Left lobe of liver (tissue), 2 donors: ENCODE results near the gene TGM3. TPM values are rescaled to one million over a fixed set of nuclear protein-coding genes. Genes with fewer than 3 reads are reported as not detected.

Experiments
- ATAC-seq: fragments of 200-7000 bp; cut with Tn5 transposase; one replicate; pipeline ENCODE4 v1.9.1; 2020; ENCODE audit warnings: mild to moderate bottlenecking, moderate library complexity
- DNase-seq: peaks from one replicate; pipeline ENCODE4 v3.0.0-alpha.2; 2020; ENCODE audit warnings: low spot score
- total RNA-seq: library from RNA; stranded (reverse); gene quantifications from one replicate; pipeline ENCODE4 v1.2.1, GENCODE V29; 2021
- donor health status: DM: no; HTN: no; CAD: no; lungs with moderate emphysema.
- donor health status: DM: no; HTN: yes; CAD: no.

Gene TGM3, protein sequence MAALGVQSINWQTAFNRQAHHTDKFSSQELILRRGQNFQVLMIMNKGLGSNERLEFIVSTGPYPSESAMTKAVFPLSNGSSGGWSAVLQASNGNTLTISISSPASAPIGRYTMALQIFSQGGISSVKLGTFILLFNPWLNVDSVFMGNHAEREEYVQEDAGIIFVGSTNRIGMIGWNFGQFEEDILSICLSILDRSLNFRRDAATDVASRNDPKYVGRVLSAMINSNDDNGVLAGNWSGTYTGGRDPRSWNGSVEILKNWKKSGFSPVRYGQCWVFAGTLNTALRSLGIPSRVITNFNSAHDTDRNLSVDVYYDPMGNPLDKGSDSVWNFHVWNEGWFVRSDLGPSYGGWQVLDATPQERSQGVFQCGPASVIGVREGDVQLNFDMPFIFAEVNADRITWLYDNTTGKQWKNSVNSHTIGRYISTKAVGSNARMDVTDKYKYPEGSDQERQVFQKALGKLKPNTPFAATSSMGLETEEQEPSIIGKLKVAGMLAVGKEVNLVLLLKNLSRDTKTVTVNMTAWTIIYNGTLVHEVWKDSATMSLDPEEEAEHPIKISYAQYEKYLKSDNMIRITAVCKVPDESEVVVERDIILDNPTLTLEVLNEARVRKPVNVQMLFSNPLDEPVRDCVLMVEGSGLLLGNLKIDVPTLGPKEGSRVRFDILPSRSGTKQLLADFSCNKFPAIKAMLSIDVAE
- total RNA-seq, result 0.25 TPM

DNA sequence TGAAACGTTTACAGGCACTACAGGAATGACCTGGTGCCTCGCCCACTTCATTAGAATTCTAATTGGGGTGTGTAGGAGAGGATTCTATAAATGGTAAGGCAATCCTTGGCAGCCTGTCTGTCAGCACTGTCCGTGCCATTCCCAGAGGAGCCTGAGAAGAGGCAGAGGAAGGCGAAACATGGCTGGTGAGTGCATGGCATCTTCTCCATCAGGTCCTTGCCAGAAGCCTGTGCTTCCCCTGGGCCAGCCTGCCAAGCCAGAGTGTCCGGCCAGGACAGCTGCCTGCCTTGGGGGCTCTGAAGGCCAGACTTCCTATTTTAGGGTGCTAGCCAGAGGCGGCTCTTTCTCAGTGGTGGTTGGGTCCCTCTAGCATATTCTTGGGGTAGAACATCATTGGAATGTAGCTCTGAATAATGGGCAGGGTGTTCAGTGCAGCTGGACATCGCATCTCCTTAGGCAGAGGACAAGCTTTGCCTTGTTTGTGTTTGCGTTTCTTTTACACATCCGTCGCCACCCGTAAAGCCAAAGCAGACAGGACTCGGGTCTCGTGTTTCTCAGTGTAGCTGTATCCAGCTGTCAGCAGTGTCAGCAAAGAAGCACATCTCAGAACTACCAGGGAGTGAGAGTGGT is at the start of gene TGM3:
Gene TGM3, plus strand, starts transcription at position 116 of the 630 bp plus-strand sequence. Its CDS starts 63 bp downstream, at position 179.
- no peak for DNase-seq

DNA sequence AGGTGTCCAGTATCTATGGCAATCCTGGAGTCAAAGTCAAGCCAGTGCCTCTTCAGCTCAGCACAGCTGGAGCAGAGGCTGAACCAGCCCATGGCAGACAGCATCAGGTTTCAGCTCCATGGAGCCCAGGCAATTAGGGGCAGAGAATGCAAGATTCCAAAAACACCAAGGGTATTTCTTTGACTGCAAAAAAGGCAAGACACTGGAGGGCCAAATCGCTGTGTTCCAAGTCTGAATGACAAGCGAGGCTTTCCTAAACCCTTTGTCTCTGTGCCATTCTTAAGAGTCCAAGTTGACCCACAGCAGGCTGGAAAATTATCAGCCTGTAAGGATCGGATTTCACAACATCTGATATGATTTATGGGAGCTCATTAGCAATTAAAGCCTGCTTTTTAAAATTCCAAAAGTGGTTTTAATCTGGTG is 49.7 kb upstream of the TGM3 start:
- ATAC-seq (no peak), DNase-seq (no peak)

More for the DNA sequence above, at the start of gene TGM3:
- ATAC-seq, result no peak

DNA sequence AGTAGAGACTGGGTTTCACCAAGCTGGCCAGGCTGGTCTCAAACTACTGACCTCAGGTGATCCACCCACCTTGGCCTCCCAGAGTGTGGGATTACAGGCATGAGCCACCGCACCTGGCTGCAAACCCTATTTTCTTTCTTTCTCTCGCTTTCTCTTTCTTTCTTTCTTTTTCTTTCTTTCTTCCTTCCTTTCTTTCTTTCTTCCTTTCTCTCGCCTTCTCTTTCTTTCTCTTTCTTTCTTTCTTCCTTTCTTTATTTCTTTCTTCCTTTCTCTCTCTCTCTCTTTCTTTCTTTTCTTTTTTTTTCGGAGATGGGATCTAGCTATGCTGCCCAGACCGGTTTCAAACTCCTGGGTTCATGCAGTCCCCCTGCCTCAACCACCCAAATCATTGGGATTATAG is 47.0 kb upstream of the TGM3 start:
- ATAC-seq, result no peak
- no peak for DNase-seq

DNA sequence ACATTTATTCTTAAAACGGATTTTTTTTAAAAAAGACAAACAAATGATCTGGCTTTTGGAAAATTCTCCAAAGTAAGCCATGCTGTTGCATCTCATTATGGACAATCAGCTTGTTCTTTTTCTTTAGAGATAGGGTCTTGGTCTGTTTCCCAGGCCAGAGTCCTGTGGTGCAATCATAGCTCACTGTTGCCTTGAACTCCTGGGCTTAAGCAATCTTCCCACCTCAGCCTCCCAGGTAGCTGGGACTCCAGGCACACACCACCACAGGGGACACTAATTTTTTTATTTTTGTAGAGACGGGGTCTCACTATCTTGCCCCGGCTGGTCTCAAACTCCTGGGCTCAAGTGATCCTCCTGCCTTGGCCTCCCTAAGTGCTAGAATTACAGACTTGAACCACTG is 45.9 kb upstream of the TGM3 start:
- DNase-seq, result no peak
- peak; percentile 16 for ATAC-seq

DNA sequence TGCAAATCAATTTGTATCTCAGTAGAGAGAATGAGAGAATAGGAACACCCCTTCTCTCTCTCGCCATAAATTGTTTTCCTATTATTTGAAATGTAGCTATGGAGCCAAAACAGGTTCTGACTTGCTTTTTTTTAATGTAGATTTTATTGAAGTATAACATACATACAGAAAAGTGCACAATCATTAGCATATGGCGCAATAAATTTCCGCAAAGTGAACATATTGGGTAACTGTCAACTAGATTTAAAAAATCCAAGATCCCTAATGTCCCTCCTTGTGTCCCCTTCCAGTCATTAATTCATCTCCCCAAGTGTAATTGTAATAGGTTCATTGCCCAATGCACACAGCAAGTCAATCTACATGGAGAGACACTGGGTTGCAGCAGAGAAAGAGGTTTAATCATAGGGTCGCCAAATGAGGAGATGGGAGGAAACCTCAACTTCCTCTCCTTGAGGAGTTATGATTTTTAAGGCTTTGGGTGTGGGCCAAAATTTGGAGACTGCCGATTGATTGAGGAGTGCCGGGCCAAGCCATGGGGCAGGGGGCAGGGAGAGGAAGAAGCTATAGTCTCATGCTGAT is 43.3 kb upstream of the TGM3 start:
- ATAC-seq (no peak), DNase-seq (no peak)

DNA sequence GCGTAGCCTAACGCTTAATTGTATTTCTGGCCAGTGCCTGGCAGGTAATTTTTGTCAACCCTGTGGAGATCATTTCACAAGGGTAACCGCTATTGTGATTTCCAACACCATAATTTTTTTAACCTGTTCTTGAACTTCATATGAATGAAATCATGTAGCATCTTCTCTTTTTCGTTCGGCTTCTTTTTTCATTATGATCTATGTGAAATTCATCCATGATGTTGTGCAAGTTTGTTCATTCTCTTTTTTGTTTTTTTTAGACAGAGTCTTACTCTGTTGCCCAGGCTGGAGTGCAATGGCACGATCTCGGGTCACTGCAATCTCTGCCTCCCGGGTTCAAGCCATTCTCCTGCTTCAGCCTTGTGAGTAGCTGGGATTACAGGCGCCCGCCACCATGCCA is 42.5 kb upstream of the TGM3 start:
- DNase-seq, result no peak

DNA sequence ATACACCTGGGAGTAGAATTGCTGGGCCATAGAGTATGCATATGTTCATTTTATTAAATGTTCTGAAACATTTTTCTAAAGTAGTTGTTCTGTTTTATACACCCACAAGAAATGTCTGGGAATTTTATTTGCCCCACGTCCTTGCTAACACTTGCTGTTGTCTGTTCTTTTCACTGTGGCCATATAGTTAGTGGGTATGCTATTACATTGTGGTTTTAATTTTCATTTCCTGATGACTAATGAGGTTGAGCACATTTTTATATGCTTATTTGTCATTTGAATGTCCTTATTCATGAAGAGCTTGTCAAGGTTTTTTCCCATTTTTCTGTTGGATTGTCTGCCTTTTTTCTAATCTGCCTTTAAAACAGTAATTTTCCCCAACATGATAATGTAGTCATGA is 41.5 kb upstream of the TGM3 start:
- DNase-seq, result no peak
- ATAC-seq, result no peak

More for the DNA sequence above, 42.5 kb upstream of the TGM3 start:
- ATAC-seq, result no peak

DNA sequence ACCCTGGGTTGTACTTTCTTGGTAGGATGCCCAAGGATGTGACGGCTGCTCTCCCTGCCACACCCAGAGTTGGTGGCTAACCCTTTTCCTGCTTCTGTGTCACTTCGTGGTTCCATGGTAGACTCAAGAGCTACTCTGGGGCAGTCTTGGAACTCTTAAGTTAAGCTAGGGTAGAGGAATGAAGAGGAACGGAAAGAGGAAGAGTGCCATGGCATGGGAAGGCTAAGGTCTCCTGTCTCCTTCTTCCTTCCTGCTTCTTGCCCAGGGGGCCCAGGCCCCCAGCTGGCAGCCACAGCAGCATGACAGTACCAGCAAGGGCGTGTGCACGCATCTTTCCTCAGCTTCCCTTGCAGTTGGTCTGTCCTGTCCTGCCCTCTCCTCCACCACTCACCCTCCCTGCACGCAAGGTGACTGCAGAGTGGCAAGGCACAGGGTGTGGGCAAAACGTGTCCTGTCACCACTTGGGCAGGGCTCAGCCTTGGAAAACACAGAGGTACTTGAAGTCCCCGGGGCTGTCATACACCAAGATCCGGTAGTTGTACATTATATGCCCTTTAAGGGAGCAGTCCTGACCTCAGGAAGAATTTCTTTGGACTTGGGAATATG is 39.8 kb upstream of the TGM3 start:
- DNase-seq (no peak), ATAC-seq (no peak)

DNA sequence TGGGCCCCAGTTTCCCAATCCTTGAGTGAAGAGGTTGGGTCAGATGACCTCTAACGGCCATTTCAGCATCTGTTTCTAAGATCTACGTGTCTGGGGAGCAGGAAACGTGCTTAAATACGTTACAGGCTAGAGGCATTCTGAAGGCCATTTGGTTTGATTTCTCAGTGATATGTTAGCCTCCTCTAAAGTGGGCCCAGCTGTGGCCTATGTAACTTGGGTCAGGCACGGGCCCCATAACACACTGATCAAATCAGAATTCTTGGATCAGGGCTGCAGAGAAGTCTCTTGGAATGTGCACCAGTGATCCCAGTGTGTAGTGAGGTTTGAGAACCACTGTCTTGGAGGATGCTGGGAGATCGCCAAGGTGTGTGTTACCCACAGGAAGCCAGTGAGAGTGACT is 36.1 kb upstream of the TGM3 start:
- DNase-seq, result no peak
- ATAC-seq, result no peak

DNA sequence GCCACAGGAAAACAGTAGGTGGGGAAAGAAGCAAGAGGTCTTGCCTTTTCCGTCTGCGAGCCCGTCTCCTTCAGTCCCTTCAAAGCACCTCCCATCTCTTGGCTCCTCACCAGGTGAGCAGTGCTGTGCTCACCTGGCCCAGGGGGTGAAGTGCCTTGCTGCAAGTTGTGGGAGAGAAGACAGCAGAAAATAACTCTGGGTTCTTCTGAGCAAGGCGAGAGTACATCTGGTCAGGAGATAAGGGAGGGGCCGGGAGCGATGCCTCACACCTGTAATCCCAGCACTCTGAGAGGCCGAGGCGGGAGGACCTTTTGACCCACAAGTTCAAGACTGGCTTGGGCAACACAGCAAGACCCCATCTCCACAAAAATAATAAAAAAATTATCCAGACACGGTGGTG is 35.6 kb upstream of the TGM3 start:
- ATAC-seq (no peak), DNase-seq (no peak)

DNA sequence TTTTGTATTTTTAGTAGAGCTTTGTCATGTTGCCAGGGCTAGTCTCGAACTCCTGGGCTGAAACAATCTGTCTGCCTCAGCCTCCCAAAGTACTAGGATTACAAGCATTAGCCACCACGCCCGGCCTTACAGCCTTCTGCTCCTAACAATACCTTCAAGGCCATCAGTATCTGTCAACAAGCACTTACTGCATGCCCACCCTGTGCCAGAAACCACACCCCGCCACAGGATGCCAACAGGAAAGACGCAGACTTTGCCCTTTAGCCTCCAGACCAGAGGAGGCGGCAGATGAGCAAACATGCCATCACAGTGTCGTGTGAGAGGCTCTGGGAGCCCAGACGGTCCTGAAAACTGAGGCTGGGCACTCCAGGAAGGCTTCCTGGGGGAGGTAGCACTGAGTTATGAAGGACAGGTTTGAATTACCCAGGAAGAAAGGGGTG is 34.7 kb upstream of the TGM3 start:
- DNase-seq (peak; percentile 85), ATAC-seq (peak; percentile 85)

DNA sequence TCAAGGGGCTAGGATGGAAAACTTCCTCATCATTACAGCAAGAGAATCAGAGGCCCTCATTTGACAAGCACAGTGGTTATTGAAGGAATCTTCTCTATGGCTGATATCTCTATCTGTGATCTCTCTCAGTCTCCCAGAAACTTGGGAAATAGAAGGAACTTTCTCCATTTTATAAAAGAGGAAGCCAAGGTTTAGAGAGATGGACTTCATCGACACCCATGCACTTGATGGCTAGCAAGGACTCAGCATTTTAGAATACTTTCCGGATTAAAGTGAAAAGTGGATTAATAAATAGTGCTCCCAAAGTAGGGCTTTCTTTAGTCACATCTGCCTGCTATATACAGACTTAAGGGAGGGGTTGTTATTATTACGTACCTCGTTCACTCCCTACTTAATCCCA is 34.2 kb upstream of the TGM3 start:
- DNase-seq (no peak), ATAC-seq (no peak)

DNA sequence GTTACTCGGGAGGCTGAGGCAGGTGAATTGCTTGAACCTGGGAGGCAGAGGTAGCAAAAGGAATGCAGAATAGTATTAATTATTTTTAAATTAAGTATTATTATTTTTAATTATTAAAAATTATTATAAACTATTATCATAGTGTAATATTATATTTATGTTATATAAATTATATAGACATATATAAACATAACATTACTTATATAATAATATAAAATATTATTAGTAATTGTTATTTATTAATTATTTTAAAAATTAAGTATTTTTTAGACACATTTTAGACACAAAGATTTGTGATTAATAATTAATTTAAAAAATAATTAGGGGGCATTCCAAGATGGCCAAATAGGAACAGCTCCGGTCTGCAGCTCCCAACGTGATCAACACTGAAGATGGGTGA is 31.7 kb upstream of the TGM3 start:
- no peak for DNase-seq
- ATAC-seq, result no peak

DNA sequence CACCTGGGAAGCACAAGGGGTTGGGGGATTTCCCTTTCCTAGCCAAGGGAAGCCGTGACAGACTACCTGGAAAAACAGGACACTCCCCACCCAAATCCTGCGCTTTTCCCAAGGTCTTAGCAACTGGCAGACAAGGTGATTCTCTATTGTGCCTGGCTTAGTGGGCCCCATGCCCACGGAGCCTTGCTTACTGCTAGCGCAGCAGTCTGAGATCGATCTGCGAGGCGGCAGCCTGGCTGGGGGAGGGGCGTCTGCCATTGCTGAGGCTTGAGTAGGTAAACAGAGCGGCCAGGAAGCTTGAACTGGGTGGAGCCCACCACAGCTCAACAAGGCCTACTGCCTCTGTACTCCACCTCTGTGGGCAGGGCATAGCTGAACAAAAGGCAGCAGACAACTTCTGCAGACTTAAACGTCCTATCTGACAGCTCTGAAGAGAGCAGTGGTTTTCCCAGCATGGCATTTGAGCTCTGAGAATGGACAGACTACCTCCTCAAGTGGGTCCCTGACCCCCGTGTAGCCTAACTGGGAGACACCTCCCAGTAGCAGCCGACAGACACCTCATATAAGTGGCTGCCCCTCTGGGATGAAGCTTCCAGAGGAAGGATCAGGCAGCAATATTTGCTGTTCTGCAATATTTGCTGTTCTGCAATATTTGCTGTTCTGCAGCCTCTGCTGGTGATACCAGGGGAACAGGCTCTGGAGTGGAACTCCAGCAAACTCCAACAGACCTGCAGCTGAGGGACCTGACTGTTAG is 31.0 kb upstream of the TGM3 start:
- DNase-seq (peak; percentile 89), ATAC-seq (peak; percentile 77)

DNA sequence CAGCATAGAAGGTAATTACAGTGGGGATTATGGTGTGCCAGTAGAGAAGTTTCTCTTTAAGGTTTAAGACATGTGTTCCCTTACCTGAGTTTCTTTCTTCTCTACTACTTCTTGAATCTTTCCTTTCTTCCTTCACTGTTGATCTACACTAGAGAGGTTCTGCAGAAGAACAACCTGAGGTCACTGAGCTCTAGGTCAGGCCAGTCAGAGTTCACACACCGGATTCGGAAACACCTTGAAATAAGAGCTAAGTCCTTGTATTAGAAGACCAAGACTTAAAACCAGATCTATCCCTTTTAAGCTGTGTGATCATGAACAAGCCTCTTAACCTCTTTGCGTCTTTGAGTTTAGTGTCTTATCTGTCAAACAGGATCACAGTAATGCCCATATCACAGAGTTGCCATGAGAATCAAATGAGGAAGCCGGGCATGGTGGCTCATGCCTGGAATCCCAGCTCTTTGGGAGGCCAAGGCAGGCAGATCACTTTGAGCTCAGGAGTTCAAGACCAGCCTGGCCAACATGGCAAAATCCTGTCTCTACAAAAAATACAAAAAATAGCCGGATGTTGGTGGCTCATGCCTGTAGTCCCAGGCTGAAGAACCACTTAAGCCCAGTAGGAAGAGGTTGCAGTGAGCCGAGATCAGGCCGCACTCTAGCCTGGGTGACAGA is 22.0 kb upstream of the TGM3 start:
- ATAC-seq, result peak; percentile 56

DNA sequence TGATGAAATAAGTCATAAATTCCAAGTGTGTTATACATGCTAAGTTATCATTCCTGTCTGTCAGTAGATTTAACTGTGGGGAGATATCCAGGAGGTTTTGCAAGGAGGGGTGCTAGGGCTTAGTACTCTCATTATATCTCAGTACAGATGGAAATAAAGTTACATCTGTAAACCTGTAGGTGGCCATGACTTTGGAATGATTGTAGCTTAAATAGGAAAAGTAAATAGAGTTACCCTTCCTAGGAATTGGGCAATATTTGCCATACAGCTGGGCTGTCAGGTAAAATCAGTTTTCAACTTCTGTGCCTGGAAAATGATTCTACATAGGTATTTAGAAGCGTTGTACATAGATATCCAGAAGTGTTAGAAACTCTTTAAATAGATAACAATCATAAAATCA is 19.8 kb upstream of the TGM3 start:
- DNase-seq, result no peak
- ATAC-seq, result peak; percentile 90

More for the DNA sequence above, 22.0 kb upstream of the TGM3 start:
- DNase-seq, result no peak

DNA sequence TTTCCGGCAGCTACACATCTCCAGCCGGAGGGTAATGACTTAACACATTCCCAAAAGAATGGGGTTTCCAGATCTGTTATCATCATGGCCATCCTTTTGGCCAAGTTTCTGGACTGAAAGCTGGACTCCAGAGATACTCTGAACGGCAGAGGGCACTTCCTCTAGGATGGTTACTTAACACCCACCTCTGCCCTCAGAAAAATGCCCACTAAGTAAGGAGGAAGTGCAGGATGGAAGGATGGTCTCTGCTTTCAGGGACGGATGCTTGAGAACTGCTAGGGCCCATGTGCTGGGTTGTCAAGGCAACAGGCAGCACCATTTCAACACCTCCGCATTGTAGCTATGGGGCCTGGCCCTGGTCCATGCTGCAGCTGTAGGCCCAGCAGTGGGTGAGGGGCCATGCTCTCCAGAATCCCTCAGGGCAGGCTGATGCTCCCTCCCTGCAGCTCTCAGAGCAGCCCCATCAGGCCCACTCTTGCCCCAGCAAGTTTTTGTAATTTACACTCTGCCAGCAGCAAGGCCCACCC is 16.5 kb upstream of the TGM3 start:
- ATAC-seq (no peak), DNase-seq (peak; percentile 32)

DNA sequence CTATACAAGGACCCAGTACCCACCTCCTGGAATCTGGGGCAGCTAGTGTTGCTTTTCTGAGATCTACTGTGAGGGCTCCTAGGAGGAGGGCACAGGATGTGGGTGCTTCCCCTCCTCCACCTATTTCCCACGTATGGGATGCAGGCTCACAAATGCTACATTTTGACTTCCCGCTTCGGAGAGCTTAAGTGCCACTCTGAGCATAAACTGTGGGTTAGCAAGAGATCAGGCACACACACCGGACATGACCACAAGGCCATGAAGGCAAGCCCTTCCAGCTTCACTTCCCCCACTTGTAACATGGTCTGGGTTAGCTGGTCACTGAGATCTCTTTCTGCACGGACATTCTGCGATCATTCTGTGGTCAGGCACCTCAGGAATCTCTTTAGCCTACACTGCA is 15.7 kb upstream of the TGM3 start:
- DNase-seq, result peak; percentile 37
- no peak for ATAC-seq

DNA sequence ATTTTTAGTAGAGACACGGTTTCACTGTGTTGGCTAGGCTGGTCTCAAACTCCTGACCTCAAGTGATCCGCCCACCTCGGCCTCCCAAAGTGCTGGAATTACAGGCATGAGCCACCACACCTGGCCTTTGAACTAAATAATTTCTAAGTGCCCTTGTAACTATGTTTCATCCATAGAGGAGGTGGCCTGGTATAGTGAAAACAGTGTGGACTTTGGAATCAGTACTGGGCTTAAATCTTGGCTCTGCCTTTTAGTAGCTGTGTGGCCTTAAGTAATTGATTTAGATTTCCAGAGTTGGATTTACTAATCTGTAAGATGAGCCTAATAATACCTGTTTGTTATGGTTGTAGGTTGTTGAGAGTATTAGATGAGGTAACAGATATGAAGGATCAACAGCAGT is 14.2 kb upstream of the TGM3 start:
- peak; percentile 43 for ATAC-seq
- no peak for DNase-seq
